ENCODE measurements around the gene PLXDC1. TPM values are rescaled to one million over a fixed set of nuclear protein-coding genes. Genes with fewer than 3 reads are reported as not detected.
A peak's percentile ranks its signal among the peaks of the same experiment; 100 is the strongest.

Gene PLXDC1
- total RNA-seq, 2 donors from 2014 or later = 6.5 TPM; not detected in 1

DNA sequence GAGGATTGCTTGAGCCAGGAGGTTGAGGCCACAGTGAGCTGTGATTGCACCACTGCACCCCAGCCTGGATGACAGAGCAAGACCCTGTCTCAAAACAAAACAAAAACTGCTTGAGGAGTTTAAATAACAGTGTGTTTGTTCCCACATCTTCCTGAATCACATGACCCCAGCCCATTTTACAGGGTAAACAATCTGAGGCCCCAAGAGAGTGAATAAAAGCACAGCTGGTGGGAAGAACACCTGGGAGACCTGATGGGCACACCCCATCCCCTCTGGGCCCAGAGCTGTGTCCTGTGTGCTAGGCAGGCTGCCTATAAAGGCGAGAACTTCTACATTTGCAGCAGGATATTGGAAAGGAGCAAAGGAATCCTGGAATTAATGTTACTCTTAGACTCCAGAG lies 69.6 kb downstream of the PLXDC1 start:
- H3K27me3 ChIP-seq = no peaks in the 10 kb centered on the region
- TF ChIP-seq, protein P1, sequence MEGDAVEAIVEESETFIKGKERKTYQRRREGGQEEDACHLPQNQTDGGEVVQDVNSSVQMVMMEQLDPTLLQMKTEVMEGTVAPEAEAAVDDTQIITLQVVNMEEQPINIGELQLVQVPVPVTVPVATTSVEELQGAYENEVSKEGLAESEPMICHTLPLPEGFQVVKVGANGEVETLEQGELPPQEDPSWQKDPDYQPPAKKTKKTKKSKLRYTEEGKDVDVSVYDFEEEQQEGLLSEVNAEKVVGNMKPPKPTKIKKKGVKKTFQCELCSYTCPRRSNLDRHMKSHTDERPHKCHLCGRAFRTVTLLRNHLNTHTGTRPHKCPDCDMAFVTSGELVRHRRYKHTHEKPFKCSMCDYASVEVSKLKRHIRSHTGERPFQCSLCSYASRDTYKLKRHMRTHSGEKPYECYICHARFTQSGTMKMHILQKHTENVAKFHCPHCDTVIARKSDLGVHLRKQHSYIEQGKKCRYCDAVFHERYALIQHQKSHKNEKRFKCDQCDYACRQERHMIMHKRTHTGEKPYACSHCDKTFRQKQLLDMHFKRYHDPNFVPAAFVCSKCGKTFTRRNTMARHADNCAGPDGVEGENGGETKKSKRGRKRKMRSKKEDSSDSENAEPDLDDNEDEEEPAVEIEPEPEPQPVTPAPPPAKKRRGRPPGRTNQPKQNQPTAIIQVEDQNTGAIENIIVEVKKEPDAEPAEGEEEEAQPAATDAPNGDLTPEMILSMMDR (IDR thresholded peaks at IDR 0.05) = no peak
- no peak for TF ChIP-seq POLR2A (IDR thresholded peaks at IDR 0.05)
- H3K9me3 ChIP-seq = no peaks in the 10 kb centered on the region
- no peak for ATAC-seq
- DNase-seq = no peak
- 83 to 86% methylated on average over 1 of the region's 1 CpG for WGBS, 2 donors
- peak overlapping the region in 1 of 4 donors; percentile 13 for H3K27ac ChIP-seq
- intact Hi-C loops (cut with DNase I) = no loop called here
- no peaks in the 10 kb centered on the region for H3K36me3 ChIP-seq (replicated peaks in 1 of 2; ENCODE audit: insufficient read depth in 1 of 2, low read depth in 2 of 2)
- no peaks in the 10 kb centered on the region for H3K4me1 ChIP-seq
- no peak overlapping the region for H3K4me3 ChIP-seq

- H3K4me3 ChIP-seq = no peak overlapping the region
- intact Hi-C loops (cut with DNase I) = no loop called here
- H3K9me3 ChIP-seq = no peaks in the 10 kb centered on the region
- TF ChIP-seq, protein P1 (IDR thresholded peaks at IDR 0.05) = no peak
- no peak for TF ChIP-seq POLR2A (IDR thresholded peaks at IDR 0.05)
- DNase-seq (peak in 2 of 4 donors; percentile 24 to 40), ATAC-seq (no peak)
- H3K27ac ChIP-seq = no peak overlapping the region
- H3K36me3 ChIP-seq (replicated peaks in 1 of 2; ENCODE audit: insufficient read depth in 1 of 2, low read depth in 2 of 2) = no peaks in the 10 kb centered on the region
- no peaks in the 10 kb centered on the region for H3K4me1 ChIP-seq
- WGBS, 2 donors = 72 to 91% methylated on average over 3 to 6 of the region's 6 CpGs
- H3K27me3 ChIP-seq = no peaks in the 10 kb centered on the region
These were observed 70.9 kb downstream of the PLXDC1 start for GRCh38 chr17:39080421-39081078.

GRCh38 chr17:39079836-39080235 lies 71.6 kb downstream of the PLXDC1 start:
- DNase-seq (no peak), ATAC-seq (no peak)
- TF ChIP-seq, protein P1 (IDR thresholded peaks at IDR 0.05) = no peak
- TF ChIP-seq POLR2A (IDR thresholded peaks at IDR 0.05) = no peak
- intact Hi-C loops (cut with DNase I) = loop anchor here (10.0 kb wide), 2 partner anchors 65 to 155 kb away; no protein-coding TSS in a partner anchor
- WGBS, 2 donors = 45 to 80% methylated on average over 1 of the region's 1 CpG
- no peaks in the 10 kb centered on the region for H3K4me1 ChIP-seq
- no peaks in the 10 kb centered on the region for H3K36me3 ChIP-seq (replicated peaks in 1 of 2; ENCODE audit: insufficient read depth in 1 of 2, low read depth in 2 of 2)
- H3K9me3 ChIP-seq = no peaks in the 10 kb centered on the region
- no peaks in the 10 kb centered on the region for H3K27me3 ChIP-seq
- H3K27ac ChIP-seq = no peak overlapping the region
- H3K4me3 ChIP-seq = no peak overlapping the region

GRCh38 chr17:39077866-39078265 lies 73.6 kb downstream of the PLXDC1 start:
- Histone ChIP-seq H3K27me3 (no peaks in the 10 kb centered on the region), H3K4me3 (no peak overlapping the region), H3K4me1 (no peaks in the 10 kb centered on the region), H3K36me3 (replicated peaks in 1 of 2; ENCODE audit: insufficient read depth in 1 of 2, low read depth in 2 of 2) (no peaks in the 10 kb centered on the region), H3K9me3 (no peaks in the 10 kb centered on the region), H3K27ac (no peak overlapping the region)
- no peak for DNase-seq
- 59 to 66% methylated on average over 5 of the region's 5 CpGs for WGBS, 2 donors
- ATAC-seq = no peak
- intact Hi-C loops (cut with DNase I) = loop anchor here (10.0 kb wide), 2 partner anchors 67 to 157 kb away; no protein-coding TSS in a partner anchor
- TF ChIP-seq, protein P1 (IDR thresholded peaks at IDR 0.05) = no peak
- TF ChIP-seq POLR2A (IDR thresholded peaks at IDR 0.05) = no peak

DNA sequence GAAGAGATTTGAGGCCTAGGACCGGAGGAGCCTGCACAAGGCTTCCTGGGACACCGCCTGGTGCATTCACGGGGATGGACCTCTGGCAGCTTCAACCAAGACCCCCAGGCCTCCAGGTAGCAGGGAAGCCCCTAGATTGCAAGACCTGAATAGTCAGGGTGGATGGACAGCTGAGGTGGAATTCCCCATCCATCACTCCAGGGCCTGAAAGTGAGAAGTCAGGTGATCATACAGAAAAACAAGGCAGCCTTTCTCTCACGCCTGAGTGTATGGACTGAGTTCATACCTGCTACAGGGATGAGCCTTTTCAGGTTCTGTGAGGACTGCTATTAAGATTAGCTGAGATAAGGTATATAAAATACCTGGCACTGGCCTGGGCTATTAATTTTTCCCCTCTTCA lies 74.2 kb downstream of the PLXDC1 start:
- ATAC-seq = no peak
- no peak for DNase-seq
- Histone ChIP-seq H3K27me3 (no peaks in the 10 kb centered on the region), H3K4me1 (no peaks in the 10 kb centered on the region), H3K36me3 (replicated peaks in 1 of 2; ENCODE audit: insufficient read depth in 1 of 2, low read depth in 2 of 2) (no peaks in the 10 kb centered on the region), H3K4me3 (no peak overlapping the region), H3K9me3 (no peaks in the 10 kb centered on the region), H3K27ac (no peak overlapping the region)
- intact Hi-C loops (cut with DNase I) = loop anchor here (10.0 kb wide), 2 partner anchors 68 to 158 kb away; no protein-coding TSS in a partner anchor
- 92 to 96% methylated on average over 4 of the region's 4 CpGs for WGBS, 2 donors
- TF ChIP-seq POLR2A (IDR thresholded peaks at IDR 0.05) = no peak

All from body of pancreas (tissue), 4 donors.